Upper lobe of right lung (tissue), 1 donor: ENCODE measurements around the gene CTH. TPM values are rescaled to one million over a fixed set of nuclear protein-coding genes. Genes with fewer than 3 reads are reported as not detected.

Experiments used
- ATAC-seq: fragments of 200-7000 bp; cut with Tn5 transposase; one replicate; pipeline ENCODE4 v1.9.1; 2020; ENCODE audit warnings: mild to moderate bottlenecking, moderate library complexity
- DNase-seq: peaks from one replicate; pipeline ENCODE4 v3.0.0-alpha.2; 2020
- H3K27ac ChIP-seq: fragments of 200-600 bp; one replicate; pipeline ENCODE4 v1.8.0; 2022
- H3K27me3 ChIP-seq: fragments of 200-600 bp; one replicate; pipeline ENCODE4 v1.8.0; 2022; ENCODE audit warnings: mild to moderate bottlenecking
- H3K36me3 ChIP-seq: fragments of 200-600 bp; one replicate; pipeline ENCODE4 v1.8.0; 2022
- H3K4me1 ChIP-seq: fragments of 200-600 bp; one replicate; pipeline ENCODE4 v1.8.0; 2022
- H3K4me3 ChIP-seq: fragments of 200-600 bp; one replicate; pipeline ENCODE4 v1.8.0; 2022; ENCODE audit warnings: mild to moderate bottlenecking
- H3K9me3 ChIP-seq: fragments of 200-600 bp; one replicate; pipeline ENCODE4 v1.8.0; 2022
- CTCF ChIP-seq: fragments of 200-600 bp; IDR thresholded peaks from one replicate; pipeline ENCODE4 v1.8.0; 2022; ENCODE audit warnings: antibody characterized with exemption
- intact Hi-C: fragments of 100-400 bp; cut with DNase I; formaldehyde crosslinking; loops from one replicate; pipeline ENCODE4 v1.11.0; 2022
- total RNA-seq: library from RNA; stranded (reverse); fragmentation: NEBNext Ultra II Directional; extraction: Animal tissue kit (Norgen Biotek cat#: 25700); gene quantifications from one replicate; pipeline ENCODE4 v1.2.1, GENCODE V29; 2021
- donor health status: DM: no; HTN: yes; CAD: no; lungs with severe emphysema.

Gene CTH
- total RNA-seq, 1 donor from 2014 or later = 3.6 TPM

GRCh38 chr1:70429219-70429618, 18.2 kb downstream of the CTH start:
- Histone ChIP-seq H3K36me3 (peaks cover 16% of the 10 kb centered on the region), H3K27ac (no peak overlapping the region), H3K27me3 (no peaks in the 10 kb centered on the region), H3K4me1 (no peaks in the 10 kb centered on the region), H3K4me3 (no peak overlapping the region), H3K9me3 (no peaks in the 10 kb centered on the region)
- DNase-seq (no peak), ATAC-seq (no peak)
- intact Hi-C loops = no loop called here
- no peak for TF ChIP-seq CTCF

- no peak overlapping the region for H3K4me3 ChIP-seq
- intact Hi-C loops = no loop called here
- no peaks in the 10 kb centered on the region for H3K4me1 ChIP-seq
- H3K36me3 ChIP-seq = peaks cover 20% of the 10 kb centered on the region
- no peak overlapping the region for H3K27ac ChIP-seq
- no peaks in the 10 kb centered on the region for H3K27me3 ChIP-seq
- no peak for ATAC-seq
- no peaks in the 10 kb centered on the region for H3K9me3 ChIP-seq
- DNase-seq = no peak
- TF ChIP-seq CTCF = no peak
These were observed 18.7 kb downstream of the CTH start for GRCh38 chr1:70429757-70430156.

DNA sequence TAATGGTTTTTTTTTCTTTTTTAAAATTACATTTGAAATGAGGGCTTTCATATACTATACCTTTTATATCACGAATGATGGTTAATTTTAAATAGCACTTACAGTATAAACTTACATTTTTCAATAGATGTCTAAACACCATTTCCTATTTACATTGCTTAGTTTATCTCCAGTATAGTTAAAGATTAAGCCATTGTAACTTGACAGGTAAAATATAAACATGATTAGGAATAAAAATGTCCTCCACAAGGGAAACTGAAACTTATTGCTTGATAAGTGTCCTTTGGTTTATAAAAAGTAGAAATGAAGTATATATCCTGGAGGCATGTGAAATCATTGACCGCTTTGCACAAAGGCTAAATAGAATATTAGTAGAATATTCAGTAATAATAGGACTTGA, 20.2 kb downstream of the CTH start:
- Histone ChIP-seq H3K27ac (no peak overlapping the region), H3K36me3 (peaks cover 16% of the 10 kb centered on the region), H3K4me1 (no peaks in the 10 kb centered on the region), H3K27me3 (no peaks in the 10 kb centered on the region), H3K9me3 (no peaks in the 10 kb centered on the region), H3K4me3 (no peak overlapping the region)
- ATAC-seq = no peak
- DNase-seq = no peak
- intact Hi-C loops = no loop called here
- no peak for TF ChIP-seq CTCF

- intact Hi-C loops = no loop called here
- Histone ChIP-seq H3K27me3 (no peaks in the 10 kb centered on the region), H3K36me3 (peaks cover 16% of the 10 kb centered on the region), H3K4me3 (no peak overlapping the region), H3K27ac (no peak overlapping the region), H3K9me3 (no peaks in the 10 kb centered on the region), H3K4me1 (no peaks in the 10 kb centered on the region)
- TF ChIP-seq CTCF = no peak
- no peak for DNase-seq
- ATAC-seq = no peak
These were observed 20.8 kb downstream of the CTH start for GRCh38 chr1:70431874-70432273.

- DNase-seq (no peak), ATAC-seq (no peak)
- H3K36me3 ChIP-seq = peaks cover 21% of the 10 kb centered on the region
- no peak overlapping the region for H3K27ac ChIP-seq
- H3K4me1 ChIP-seq = no peaks in the 10 kb centered on the region
- no peak overlapping the region for H3K4me3 ChIP-seq
- H3K9me3 ChIP-seq = no peaks in the 10 kb centered on the region
- H3K27me3 ChIP-seq = no peaks in the 10 kb centered on the region
- TF ChIP-seq CTCF = no peak
- intact Hi-C loops = no loop called here
These were observed 23.3 kb downstream of the CTH start for GRCh38 chr1:70434253-70434859.
